Measurements from ENCODE around the gene ADRA1B.
"Not testable (repeated sequence)": the region's sequence is repeated elsewhere in the genome, so short reads cannot be mapped to it uniquely, and the experiment has no call there.

ADRA1B gene

DNA sequence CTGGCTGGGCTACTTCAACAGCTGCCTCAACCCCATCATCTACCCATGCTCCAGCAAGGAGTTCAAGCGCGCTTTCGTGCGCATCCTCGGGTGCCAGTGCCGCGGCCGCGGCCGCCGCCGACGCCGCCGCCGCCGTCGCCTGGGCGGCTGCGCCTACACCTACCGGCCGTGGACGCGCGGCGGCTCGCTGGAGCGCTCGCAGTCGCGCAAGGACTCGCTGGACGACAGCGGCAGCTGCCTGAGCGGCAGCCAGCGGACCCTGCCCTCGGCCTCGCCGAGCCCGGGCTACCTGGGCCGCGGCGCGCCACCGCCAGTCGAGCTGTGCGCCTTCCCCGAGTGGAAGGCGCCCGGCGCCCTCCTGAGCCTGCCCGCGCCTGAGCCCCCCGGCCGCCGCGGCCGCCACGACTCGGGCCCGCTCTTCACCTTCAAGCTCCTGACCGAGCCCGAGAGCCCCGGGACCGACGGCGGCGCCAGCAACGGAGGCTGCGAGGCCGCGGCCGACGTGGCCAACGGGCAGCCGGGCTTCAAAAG is 55.7 kb downstream of the ADRA1B start:
- peak; percentile 28 for DNase-seq

DNA sequence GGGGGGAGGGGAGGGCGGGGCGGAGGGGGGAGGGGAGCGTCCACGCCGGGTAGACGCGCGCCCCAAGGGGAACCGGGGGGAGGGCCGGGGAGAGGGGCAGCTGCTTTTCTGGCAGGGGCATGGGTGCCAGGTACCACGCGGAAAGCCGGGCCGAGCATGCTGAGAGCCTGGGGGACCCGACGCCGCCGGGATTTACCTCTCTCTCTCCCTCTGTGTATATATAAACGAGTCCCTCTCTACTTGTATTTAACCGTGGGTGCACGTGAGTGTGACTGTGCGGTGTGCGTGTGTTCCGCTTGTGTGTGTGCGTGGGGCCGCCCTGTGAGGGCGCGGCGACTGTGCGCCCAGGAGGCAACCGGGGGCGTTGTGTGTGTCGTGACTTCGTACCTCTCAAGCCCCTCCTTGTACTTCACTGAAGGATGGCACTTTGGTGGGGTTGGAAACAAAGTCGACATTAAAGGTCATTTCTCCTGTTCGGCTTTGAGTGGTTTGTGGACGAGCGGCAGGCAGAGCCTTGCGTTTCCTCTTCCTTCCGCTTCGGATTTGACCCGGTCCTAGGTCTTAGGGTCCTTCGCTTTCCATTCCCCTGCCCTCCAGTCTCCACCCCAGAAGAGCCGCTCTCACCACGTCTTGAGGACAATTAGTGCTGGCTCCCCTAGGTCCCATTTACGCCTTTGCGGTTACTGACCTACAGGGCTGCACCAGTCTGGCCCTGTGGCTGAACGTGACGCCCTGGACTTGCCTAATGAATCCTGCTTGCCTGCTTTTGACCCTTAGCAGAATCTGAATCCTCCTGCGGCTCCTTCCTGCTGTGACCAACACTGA is 56.5 kb downstream of the ADRA1B start:
- no peak for DNase-seq

DNA sequence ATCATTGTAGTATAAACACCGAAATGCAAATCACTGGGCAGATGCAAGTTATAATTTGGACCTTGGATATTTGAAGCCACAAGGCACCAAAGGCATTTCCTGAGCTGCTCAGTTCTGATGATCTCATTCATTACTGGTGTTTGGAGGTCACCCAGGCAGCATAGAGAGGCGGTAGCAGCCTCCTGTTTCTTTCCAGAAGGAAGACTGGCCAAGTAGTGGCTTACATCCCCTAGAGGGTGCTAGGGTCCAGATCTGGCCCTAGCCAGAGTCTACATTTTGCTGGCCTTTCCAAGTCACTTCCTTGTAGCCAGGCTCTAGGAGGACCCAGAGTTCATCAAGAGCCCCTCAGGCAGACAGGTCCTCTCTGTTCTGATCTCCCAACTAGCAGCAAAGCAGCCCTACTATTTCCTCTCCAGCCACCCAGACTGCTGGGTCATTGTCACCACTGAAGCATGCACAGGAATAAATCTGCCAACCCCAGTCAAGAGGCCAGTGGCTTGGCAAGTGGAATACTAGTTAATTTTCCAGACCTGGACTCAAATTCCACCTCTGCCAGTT is 59.3 kb downstream of the ADRA1B start:
- peak; percentile 96 for DNase-seq

DNA sequence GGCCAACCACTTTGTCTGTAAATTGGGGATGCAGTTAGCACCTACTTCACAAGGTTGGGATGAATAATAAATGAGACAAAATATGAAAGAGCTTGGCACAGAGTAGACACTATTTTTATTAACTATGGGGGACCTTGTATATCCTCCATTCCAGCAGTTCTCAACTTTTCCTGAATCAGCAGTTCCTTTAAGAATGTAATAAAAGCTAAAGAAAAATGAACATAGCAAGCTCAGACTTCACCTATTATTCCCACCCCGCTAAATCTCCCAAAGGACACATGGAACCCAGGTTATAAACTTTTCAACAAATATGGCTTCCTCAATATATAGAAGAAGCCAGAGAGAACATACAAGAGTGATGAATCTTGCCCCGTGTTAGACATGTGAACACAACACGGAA is 60.6 kb downstream of the ADRA1B start:
- DNase-seq: no peak

DNA sequence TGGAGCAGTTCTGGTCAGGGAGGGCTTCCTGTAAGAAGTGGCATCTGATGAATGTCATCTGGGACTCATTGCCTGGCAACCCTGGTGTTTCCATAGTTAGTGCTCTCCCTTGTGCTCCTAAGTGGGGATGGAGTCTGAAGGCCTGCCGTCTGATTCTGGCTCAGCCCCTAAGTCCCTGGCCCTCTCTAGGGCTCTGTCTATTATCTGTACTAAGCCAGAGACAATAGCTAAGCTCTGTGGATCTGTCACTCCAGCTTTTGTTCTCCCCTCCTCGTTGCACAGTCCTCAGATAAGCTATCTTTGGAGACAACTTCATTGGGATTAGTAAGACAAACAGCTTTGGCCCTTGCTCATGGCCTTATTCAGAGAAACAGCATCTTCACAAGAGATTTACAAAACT is 62.1 kb downstream of the ADRA1B start:
- DNase-seq: no peak

DNA sequence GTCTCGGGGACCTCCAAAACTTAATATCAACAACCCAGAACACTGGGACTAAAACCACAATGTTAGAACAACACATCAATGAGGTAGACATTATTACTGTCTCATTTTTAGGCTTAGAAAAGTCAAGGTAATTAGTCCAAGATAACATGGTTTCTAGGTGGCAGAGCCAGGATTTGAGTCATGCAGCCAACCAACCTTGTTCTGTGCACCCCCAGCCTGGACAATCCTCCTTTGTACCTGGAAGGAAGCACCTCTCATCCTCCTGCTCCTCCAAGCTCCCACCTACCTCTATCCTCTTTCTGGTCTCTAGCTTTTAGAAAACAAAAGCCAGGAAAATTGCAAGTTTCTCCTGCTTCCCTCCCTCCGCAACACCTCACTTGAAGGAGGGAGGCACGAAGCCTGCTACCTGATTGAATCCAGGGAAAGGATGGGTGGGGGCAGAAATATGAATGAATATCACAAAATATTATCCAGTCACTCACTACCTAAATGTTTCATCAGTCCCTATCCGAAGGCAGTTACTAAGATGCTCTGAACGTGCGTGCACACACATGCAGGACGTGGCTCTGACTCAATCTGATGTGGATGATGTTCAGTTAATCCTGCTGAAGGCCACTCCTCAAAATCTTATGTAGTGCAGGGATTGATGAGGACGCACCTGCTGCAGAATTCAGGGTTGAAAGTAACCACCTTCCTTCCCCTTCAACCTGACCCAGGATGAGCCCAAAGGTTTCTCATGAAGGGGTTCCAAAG is 66.3 kb downstream of the ADRA1B start:
- DNase-seq: no peak

DNA sequence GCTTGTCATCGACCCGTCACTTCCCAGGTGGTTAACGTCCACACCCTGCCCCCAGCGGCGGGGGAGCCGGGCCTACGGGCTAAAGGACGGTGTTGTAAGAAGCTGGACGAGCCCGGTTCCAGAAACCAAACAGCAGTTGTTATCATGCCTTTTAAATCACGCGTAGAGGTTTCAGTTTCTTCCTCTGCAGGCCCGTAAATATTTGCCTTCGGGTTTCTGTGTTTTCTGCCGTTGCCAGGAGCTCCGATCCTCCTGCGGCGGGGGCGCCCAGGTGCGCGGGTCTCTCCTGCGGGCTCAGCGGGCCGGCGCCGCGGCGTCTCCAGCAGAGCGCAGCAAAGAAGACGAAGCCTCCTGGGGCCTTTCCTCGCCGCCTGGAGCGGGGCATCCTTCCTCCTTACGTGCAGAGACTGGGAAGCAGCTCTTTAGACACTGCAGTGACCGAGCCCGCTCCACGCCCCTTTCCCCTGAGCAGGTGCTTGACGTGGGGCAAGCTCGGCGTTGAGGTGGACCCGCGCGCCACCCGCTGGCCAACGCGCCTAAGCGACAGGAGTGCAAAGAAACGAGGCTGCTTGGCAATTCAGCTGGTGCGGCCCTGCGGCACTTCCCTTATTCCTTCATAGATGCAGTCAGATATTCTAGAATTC is 70.9 kb downstream of the ADRA1B start:
- DNase-seq: peak; percentile 60

DNA sequence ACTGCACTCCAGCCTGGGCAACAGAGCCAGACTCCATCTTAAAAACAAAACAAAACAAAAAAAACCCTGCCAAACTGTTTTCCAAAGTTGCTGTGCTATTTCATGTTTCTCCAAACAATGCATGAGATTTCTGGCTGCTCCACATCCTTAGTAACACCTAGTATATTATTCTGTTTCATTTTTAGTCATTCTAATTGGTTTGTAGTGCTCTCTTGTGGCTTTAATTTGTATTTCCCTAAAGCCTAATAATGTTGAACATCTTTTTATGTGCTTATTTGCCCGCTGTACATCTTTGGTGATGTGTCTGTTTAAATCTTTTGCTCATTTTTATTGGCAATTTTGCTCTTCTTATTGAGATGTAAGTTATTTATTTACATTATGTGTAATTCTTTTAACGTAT is 74.2 kb downstream of the ADRA1B start:
- DNase-seq: peak; percentile 6

DNA sequence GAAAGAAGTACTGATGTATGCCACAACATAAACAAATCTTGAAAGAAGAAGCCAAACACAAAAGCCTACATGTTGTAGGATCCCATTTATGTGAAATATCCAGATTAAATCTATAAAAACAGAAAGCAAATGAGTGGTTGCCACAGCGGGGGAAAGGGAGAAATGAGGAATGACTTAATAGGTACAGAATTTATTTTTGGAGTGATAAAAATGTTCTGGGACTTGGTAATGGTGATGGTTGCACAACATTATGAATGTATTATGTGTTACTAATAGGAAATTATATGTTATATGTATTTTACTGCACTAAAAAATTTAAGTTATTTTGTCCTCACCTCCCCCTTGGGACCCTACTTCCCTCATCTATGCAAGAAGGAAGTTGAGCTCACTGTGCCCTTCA is 76.3 kb downstream of the ADRA1B start:
- peak; percentile 51 for DNase-seq

DNA sequence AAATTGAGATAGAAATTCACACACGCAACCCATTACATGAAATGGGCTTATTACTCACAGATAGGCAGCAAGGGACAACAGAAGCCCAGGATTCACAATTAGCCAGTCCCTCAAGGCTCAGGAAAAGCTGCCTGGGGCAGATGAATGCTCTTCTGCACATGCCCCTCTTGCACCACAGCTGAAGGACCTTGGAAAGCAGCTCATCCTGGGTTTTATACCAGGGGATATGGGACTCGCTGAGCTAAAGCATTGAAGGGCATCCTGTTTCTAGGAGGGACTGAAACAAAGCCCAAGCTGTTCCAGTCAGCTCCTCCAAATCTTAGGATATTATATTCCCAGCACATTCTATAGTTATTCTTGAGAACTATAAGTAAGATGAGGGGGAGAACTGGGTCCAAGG is 76.9 kb downstream of the ADRA1B start:
- DNase-seq: no peak

DNA sequence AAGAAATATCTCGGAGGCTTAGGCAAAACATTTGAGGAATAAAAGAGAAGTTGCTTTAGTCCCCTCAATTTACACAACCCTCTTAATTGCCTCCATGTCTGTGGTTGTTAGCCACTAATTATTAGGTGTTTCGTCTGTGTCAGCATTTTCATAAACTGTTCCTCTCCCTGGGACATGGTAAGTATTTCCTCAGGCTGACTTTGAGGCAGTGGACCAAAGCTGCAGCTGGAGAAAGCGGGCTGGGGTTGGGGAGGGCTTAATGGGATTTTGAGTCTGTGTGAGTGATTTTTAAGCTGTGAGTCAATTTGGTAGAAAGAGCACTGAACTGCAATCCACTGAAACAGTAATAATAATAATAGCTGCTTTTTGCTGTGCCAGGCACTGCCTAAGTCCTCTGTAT is 79.6 kb downstream of the ADRA1B start:
- DNase-seq: peak; percentile 9

DNA sequence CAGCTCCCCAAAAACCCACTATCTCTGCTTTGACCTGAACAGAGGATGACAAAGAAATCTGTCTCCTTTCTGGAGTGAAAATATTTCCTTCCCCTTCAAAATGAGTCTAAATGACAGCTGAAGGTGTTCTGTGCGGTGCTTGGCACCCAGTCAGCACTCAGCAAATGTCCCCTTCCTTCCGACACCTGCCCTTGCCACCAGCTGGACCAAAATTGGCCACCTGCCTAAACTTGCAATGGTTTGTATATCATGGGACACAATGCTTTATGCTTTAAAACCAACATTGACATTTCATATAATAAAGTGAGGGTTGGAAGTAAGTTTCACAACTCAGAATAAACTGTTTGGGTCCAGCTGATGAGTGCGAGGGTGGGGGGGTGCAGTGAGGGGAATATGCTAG is 85.2 kb downstream of the ADRA1B start:
- no peak for DNase-seq

DNA sequence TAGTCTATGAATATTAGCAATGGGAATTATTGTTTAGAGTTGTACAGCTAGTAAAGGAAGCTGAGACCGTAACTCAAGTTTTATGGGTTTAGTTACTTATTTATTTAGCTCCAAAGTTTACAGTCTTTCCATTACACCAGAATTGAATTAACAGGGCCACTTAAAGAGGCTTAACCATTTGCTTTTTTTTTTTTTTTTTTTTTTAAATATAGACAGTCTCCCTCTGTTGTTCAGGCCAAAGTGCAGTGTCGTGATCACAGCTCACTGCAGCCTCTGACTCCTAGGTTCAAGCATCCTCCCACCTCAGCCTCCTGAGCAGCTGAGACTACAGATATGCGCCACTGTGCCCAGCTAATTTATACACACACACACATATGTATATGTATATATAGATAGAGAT is 91.2 kb downstream of the ADRA1B start:
- no peak for DNase-seq

DNA sequence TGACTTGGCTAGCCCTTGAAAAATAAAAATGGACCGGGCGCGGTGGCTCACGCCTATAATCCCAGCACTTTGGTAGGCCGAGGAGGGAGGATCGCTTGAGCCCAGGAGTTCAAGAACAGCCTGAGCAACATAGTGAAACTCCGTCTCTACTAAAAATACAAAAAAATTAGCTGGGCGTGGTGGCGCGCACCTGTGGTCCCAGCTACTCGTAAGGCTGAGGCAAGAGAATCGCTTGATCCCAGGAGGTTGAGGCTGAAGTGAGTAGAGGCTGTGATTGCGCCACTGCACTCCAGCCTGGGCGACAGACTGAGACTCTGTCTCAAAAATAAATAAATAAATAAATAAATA is 92.2 kb downstream of the ADRA1B start:
- not testable (repeated sequence) for DNase-seq

DNA sequence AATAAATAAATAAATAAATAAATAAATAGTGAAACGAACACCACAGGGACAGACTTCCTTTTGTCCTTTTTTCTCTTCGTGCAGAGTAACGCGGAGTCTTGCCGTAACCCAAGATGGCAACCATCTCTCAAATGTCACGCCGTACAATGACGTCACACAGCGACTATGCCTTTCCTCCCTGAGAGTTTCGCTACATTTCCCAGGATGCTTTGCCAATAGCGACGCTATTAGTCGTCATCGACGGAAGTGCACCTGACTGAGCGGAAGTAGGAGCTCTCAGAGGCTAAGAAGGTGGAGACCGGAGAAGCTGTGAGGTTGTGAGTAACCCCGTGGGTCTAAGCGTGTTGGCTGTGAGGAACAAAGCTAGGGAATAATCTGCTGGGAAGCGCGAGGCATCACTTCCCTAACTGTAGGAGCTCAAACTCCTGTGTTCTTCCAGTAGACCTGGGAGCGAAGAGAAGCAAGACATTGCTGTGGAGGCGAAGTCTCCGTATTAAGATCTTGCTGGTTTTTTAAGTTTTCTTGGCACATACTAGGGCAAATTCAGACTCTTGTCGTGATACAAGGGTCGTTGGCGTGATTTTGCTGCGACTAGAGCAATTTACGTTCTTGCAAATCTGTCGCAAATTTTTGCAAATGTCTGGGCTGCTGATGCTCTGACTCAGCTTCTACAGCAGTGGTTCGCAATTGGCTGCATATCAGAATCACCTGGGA is 92.8 kb downstream of the ADRA1B start, which contains the start of gene TTC1:
TSS of gene TTC1 (plus strand) at position 263 of the 714 bp plus-strand sequence. CDS start 1,390 bp downstream, outside the sequence.
- peak; percentile 99 for DNase-seq

DNA sequence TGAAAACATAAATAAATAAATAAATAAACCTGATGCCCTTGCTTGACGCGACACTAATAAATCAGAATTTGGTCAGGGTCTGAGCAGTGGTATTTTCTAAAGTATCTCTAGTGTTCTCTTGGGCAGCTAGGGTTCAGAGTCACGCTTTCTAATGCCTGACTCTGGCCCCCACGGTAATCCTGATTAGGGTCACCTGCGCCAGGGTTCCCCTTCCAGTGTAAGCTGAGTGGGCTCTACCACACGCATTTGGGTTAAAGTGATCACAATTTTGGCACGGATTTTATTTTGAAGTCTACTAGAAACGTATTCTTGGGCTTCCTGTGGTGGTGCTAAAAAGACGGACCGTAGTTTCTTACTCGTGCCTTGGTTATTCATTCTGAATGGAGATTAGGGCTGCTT is 93.3 kb downstream of the ADRA1B start:
- no peak for DNase-seq

DNA sequence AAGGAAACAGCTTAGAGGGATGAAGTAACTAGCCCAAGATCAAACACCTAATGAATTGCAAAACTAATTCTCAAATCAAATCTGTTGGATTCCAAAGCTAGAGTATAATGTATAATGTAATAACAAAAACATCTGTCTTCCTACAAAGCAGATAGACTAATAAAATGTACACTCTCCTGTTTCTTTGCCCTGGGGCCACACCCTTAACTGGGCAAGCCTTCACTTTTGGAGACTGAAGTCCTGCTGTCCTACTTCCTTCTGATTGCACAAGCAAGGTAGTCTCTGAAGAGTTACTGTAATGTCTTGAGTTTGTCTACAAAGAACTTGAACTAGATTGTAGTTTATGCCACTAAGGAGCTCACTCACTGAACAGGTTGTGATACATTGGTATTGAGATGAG is 95.2 kb downstream of the ADRA1B start:
- DNase-seq: no peak

DNA sequence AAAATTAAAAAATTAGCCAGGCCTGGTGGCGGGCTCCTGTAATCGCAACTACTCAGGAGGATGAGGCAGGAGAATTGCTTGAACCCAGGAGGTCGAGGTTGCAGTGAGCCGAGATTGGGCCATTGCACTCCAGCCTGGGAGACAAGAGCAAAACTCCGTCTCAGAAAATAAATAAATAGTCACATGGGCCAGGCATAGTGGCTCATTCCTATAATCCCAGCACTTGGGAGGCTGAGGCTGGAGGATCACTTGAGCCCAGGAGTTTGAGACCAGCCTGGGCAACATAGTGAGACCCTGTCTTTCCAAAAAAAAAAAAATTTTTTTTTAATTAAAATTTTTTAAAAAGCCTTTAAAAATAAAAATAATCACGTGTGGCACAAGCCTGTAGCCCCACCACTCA is 97.9 kb downstream of the ADRA1B start:
- not testable (repeated sequence) for DNase-seq

DNA sequence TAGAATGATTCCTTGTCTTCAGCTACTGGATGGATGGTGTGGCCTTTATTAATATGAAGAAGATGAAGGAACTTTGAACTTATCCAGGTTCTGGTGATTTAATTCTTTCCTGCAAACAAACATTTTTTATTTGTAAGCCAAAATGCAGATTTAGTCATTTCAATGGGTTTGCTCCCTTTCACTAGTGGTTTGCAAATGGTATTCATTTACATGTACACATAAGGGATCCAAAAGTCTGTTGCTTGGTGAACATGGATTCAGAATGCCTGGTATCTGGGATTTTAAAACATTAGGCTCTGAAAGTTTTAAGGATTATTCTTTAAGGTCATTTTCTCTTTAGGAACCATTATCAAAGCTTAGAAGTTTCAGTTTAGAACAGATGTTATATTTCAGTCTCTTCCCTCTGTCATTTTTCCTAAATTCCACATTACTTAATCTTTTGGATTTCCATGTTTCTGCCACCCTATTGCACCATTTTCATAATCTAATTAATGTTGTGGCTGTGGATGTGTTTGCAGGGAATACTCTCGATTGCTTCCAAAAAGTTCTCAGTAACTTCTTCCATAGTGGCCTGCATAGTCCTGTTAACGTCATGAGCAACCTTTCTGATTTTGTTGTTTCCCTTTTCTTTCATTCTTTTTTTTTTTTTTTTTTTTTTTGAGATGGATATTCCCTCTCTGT is 102.8 kb downstream of the ADRA1B start:
- no peak for DNase-seq

DNA sequence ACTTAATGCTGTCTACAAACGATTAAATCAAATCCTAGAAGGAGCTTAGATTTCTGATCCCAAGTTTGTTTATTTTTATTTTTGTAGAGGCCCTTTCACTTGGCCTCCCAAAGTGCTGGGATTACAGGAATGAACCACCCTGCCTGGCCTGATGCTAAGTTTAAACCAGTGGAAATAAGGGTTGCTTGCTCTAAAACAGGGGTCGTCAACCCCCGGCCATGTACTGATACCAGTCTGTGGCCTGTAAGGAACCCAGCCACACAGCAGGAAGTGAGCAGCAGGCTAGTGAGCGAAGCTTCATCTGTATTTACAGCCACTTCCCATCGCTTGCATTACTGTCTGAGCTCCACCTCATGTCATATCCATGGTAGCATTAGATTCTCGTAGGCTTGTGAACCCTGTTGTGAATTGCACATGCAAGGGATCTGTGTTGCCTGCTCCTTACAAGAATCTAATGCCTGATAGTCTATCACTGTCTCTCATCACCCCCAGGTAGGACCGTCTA is 104.0 kb downstream of the ADRA1B start:
- DNase-seq: no peak

DNA sequence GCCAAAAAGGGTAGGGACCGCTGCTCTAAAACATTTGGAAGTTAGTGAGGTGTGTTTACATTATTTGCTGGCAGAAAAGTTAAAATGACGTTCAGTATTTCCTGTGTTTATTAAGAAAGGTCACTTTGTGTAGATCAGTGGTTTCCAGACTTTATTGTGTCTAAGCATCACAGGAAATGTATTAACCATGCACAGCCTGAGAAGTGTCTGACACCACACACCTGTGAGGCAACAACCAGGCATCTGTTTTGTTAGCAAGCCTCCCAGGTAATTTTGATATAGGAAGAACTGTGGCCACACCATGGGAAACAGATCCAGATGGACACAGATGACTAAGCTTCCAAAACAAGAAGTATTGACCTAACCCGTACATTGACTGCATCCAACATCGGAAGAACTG is 104.7 kb downstream of the ADRA1B start:
- no peak for DNase-seq

All from fibroblast of skin of right biceps (primary cell).